ENCODE results near the gene PLCB1.

- TF ChIP-seq POLR2AphosphoS5 (IDR thresholded peaks at IDR 0.05; ENCODE audit: borderline replicate concordance, low read depth, low read length) (no peak), EZH2 (IDR thresholded peaks at IDR 0.05) (no peak)
Observed at GRCh38 chr20:8470156-8470555, 338.1 kb downstream of the PLCB1 start.

All from SK-N-MC (cell line).